K562 (cell line): ENCODE data around the gene MAPKAPK2. TPM values are rescaled to one million over a fixed set of nuclear protein-coding genes. Genes with fewer than 3 reads are reported as not detected.

Source experiments
- ATAC-seq: fragments of 200-7000 bp; cut with Tn5 transposase; 3 replicates; pipeline ENCODE4 v1.9.1; 2020; ENCODE audit warnings: moderate library complexity
- BruUV-seq: library from RNA; stranded (reverse); fragments of 400-500 nt; replicated peaks from 2 replicates; lab custom pipeline; 2021; lab: Mats Ljungman, UMichigan
- CTCF ChIA-PET: fragments of 300-600 bp; formaldehyde crosslinking; extraction: SDS; loops from one replicate; lab custom pipeline; 2021; ENCODE audit warnings: low intra/inter-chr PET ratio; lab: Yijun Ruan, JAX
- POLR2A ChIA-PET: fragments of 300-600, 350-650 bp; sonication (Branson Sonifier 250); formaldehyde crosslinking; extraction: SDS; loops from one replicate; lab custom pipeline; 2021; ENCODE audit warnings: antibody characterized with exemption, inconsistent platforms; lab: Yijun Ruan, JAX
- DNase-seq, 4 experiments: peaks; one replicate each; pipeline versions ENCODE4 v3.0.0 to v3.0.0-alpha.2; 2011 to 2018; ENCODE audit warnings: low spot score in 3 of 4, mixed read lengths in 3 of 4; ENCODE audit errors: extremely low read depth in 1 of 4
- FAIRE-seq: peaks from 2 replicates; lab custom pipeline; 2011; peaks lifted over from hg19 to GRCh38; lab: Jason Lieb, UNC
- H2AFZ ChIP-seq: 2 replicates; pipeline ENCODE4 v1.6.0; 2011; ENCODE audit warnings: low read depth, low read length, control low read depth, inconsistent platforms
- H3K27ac ChIP-seq: fragments of 200-600 bp; 3 replicates; pipeline ENCODE4 v1.8.0; 2011; ENCODE audit warnings: low read depth, mild to moderate bottlenecking, control low read depth, inconsistent platforms, low read length, moderate library complexity, mixed read lengths; ENCODE audit errors: extremely low read depth
- H3K27me3 ChIP-seq, 2 experiments: fragments of 300-600 bp in 1 of 2; 2 replicates in 1 of 2; 3 replicates in 1 of 2; pipeline versions ENCODE4 v1.6.0 to v1.8.0; 2011; ENCODE audit warnings: inconsistent platforms in 2 of 2, low read length in 2 of 2, mild to moderate bottlenecking in 1 of 2, mixed read lengths in 1 of 2, moderate library complexity in 1 of 2; ENCODE audit not compliant: control insufficient read depth in 2 of 2, insufficient read depth in 2 of 2
- H3K36me3 ChIP-seq: fragments of 300-600 bp; 3 replicates; pipeline ENCODE4 v1.8.0; 2011; ENCODE audit warnings: mild to moderate bottlenecking, low read length, inconsistent platforms; ENCODE audit not compliant: control insufficient read depth, insufficient read depth
- H3K4me1 ChIP-seq, 2 experiments: fragments of 200-600 bp in 1 of 2; replicated peaks in 1 of 2; 2 replicates in 1 of 2; 3 replicates in 1 of 2; pipeline versions ENCODE4 v1.5.1 to v1.8.0; 2011; ENCODE audit warnings: inconsistent platforms in 2 of 2, low read length in 2 of 2, mild to moderate bottlenecking in 1 of 2, mixed read lengths in 1 of 2, moderate library complexity in 1 of 2; ENCODE audit not compliant: control insufficient read depth in 2 of 2, insufficient read depth in 2 of 2
- H3K4me2 ChIP-seq: 2 replicates; pipeline ENCODE4 v1.6.1; 2011; ENCODE audit warnings: low read length, control low read depth, inconsistent platforms, mixed read lengths; ENCODE audit not compliant: insufficient read depth
- H3K4me3 ChIP-seq: fragments of 200-600 bp; sonication (generic), shearing (Covaris generic); 2 replicates; pipeline ENCODE4 v1.5.1; 2016; ENCODE audit warnings: control low read depth, inconsistent platforms
- H3K79me2 ChIP-seq: fragments of 200-600 bp; 3 replicates; pipeline ENCODE4 v1.8.0; 2011; ENCODE audit warnings: low read length, inconsistent platforms; ENCODE audit not compliant: control insufficient read depth, insufficient read depth
- H3K9ac ChIP-seq, 2 experiments: 2 replicates each; pipeline versions ENCODE4 v1.6.0 to v1.6.1; 2011; ENCODE audit warnings: low read depth in 2 of 2, low read length in 2 of 2, control low read depth in 1 of 2, inconsistent platforms in 1 of 2, mild to moderate bottlenecking in 1 of 2, mixed read lengths in 1 of 2; ENCODE audit not compliant: insufficient read depth in 1 of 2
- H3K9me1 ChIP-seq: one replicate; pipeline ENCODE4 v1.6.0; 2011; ENCODE audit warnings: inconsistent platforms, mild to moderate bottlenecking, low read length, moderate library complexity; ENCODE audit not compliant: control insufficient read depth, insufficient read depth
- H3K9me3 ChIP-seq: replicated peaks from 2 replicates; pipeline ENCODE4 v1.5.1; 2011; ENCODE audit warnings: low read depth, low read length, inconsistent platforms; ENCODE audit not compliant: control insufficient read depth, insufficient read depth
- H4K20me1 ChIP-seq: replicated peaks from 2 replicates; pipeline ENCODE4 v1.6.1; 2011; ENCODE audit warnings: low read length, inconsistent platforms, mixed read lengths; ENCODE audit not compliant: control insufficient read depth, insufficient read depth
- CBFA2T3 ChIP-seq: fragments of 450-650 bp; IDR thresholded peaks from 2 replicates; pipeline ENCODE4 v1.6.1; 2017
- CEBPG ChIP-seq, 3 experiments: fragments of 200-800 bp in 1 of 3; sonication (Bioruptor generic) in 1 of 3; sonication (generic) in 1 of 3; formaldehyde crosslinking in 1 of 3; IDR thresholded peaks in 2 of 3; conservative IDR thresholded peaks in 1 of 3; 2 replicates each; pipeline versions ENCODE4 v1.6.1 to v1.8.0; 2016 to 2022; ENCODE audit warnings: missing compliant biosample characterization in 2 of 3, missing genetic modification characterization in 2 of 3, mild to moderate bottlenecking in 1 of 3, missing genetic modification reagents in 1 of 3
- DNMT1 ChIP-seq: fragments of 450-650 bp; IDR thresholded peaks from 2 replicates; pipeline ENCODE4 v1.6.1; 2016; ENCODE audit warnings: antibody characterized with exemption, mild to moderate bottlenecking
- ESRRB ChIP-seq: fragments of 250-450 bp; sonication (Bioruptor Pico); IDR thresholded peaks from 2 replicates; pipeline ENCODE4 v1.5.0; 2020; ENCODE audit warnings: mild to moderate bottlenecking, moderate library complexity, borderline replicate concordance
- ETV6 ChIP-seq, 3 experiments: fragments of 150-350 bp in 1 of 3; sonication (generic) in 1 of 3; formaldehyde crosslinking in 1 of 3; IDR thresholded peaks; 2 replicates each; pipeline versions ENCODE4 v1.6.1 to v1.8.0; 2014 to 2022; ENCODE audit warnings: borderline replicate concordance in 2 of 3, low read depth in 2 of 3, antibody characterized with exemption in 1 of 3, low read length in 1 of 3, mild to moderate bottlenecking in 1 of 3, missing genetic modification reagents in 1 of 3
- GABPB1 ChIP-seq: sonication (generic); formaldehyde crosslinking; IDR thresholded peaks from 2 replicates; pipeline ENCODE4 v1.8.0; 2022; ENCODE audit warnings: mild to moderate bottlenecking, missing genetic modification reagents
- HMG20A ChIP-seq: fragments of 450-650 bp; formaldehyde crosslinking; conservative IDR thresholded peaks from 2 replicates; pipeline ENCODE4 v1.4.0; 2020; ENCODE audit warnings: mild to moderate bottlenecking, mixed read lengths
- KDM5B ChIP-seq: fragments of 200-600 bp; sonication (generic); IDR thresholded peaks from 2 replicates; pipeline ENCODE4 v1.6.1; 2012; ENCODE audit warnings: low read depth, mild to moderate bottlenecking, moderate library complexity, low read length, control low read depth, inconsistent platforms; ENCODE audit not compliant: insufficient replicate concordance
- NFRKB ChIP-seq: fragments of 450-650 bp; IDR thresholded peaks from 2 replicates; pipeline ENCODE4 v1.6.1; 2016; ENCODE audit warnings: low read depth
- NRF1 ChIP-seq, 2 experiments: fragments of 450-650 bp; IDR thresholded peaks in 1 of 2; conservative IDR thresholded peaks in 1 of 2; 2 replicates each; pipeline ENCODE4 v1.6.1; 2014; ENCODE audit warnings: mild to moderate bottlenecking in 2 of 2
- SMAD2 ChIP-seq: fragments of 150-350 bp; IDR thresholded peaks from 2 replicates; pipeline ENCODE4 v1.6.1; 2014; ENCODE audit warnings: low read depth, mild to moderate bottlenecking, low read length
- SP1 ChIP-seq: sonication (generic); formaldehyde crosslinking; IDR thresholded peaks from 2 replicates; pipeline ENCODE4 v1.8.1; 2022; ENCODE audit warnings: mild to moderate bottlenecking, missing genetic modification reagents
- TAF9B ChIP-seq: fragments of 450-650 bp; IDR thresholded peaks from 2 replicates; pipeline ENCODE4 v1.6.1; 2018; ENCODE audit warnings: mild to moderate bottlenecking; ENCODE audit not compliant: partially characterized antibody
- ZBTB49 ChIP-seq: sonication (generic); formaldehyde crosslinking; IDR thresholded peaks from 2 replicates; pipeline ENCODE4 v1.8.0; 2022; ENCODE audit warnings: missing genetic modification reagents, mild to moderate bottlenecking, borderline replicate concordance
- ZNF133 ChIP-seq: fragments of 250-450 bp; sonication (Bioruptor Pico); IDR thresholded peaks from 2 replicates; pipeline ENCODE4 v1.4.0; 2020; ENCODE audit warnings: mild to moderate bottlenecking
- ZNF551 ChIP-seq: fragments of 250-450 bp; sonication (Bioruptor Pico); IDR thresholded peaks from 2 replicates; pipeline ENCODE4 v1.5.0; 2021; ENCODE audit warnings: mild to moderate bottlenecking, moderate library complexity
- ZSCAN29 ChIP-seq: fragments of 450-650 bp; IDR thresholded peaks from 2 replicates; pipeline ENCODE4 v1.6.1; 2017
- WGBS: fragments of 100-300 bp; shearing (Covaris generic); methylation state at CpG from one replicate; pipeline ENCODE4 v1.1.6; 2016; ENCODE audit warnings: low coverage, mixed read lengths; ENCODE audit not compliant: insufficient coverage; ENCODE audit errors: missing lambda C conversion rate; 5-methylcytosine and 5-hydroxymethylcytosine counted together
- in situ Hi-C: fragments of 300-500 bp; cut with MboI; formaldehyde crosslinking; loops from 4 replicates; pipeline ENCODE4 v1.15.0; 2018; ENCODE audit warnings: inconsistent platforms, mixed read lengths
- intact Hi-C: fragments of 100-400 bp; cut with micrococcal nuclease; formaldehyde crosslinking; loops from 2 replicates; pipeline ENCODE4 v1.14.2; 2022
- polyA plus RNA-seq, 8 experiments: library from polyadenylated mRNA; depleted of rRNA in 4 of 8; stranded (reverse) in 5 of 8; unstranded in 3 of 8; fragments of >200 nt; fragmentation: Nextera tagmentation in 2 of 8; fragmentation: Illumina TruSeq in 1 of 8; extraction: Ambion mirVana in 2 of 8; extraction: Trizol in 1 of 8; gene quantifications; 2 replicates each; pipeline versions ENCODE4 v1.2.1 to v1.2.3, GENCODE V29; 2011 to 2014; ENCODE audit warnings: inconsistent platforms in 1 of 8, missing spikeins in 1 of 8
- total RNA-seq, 7 experiments: library from RNA; depleted of rRNA in 6 of 7; stranded (reverse); fragments of >200 nt in 6 of 7; fragmentation: Illumina TruSeq in 2 of 7; extraction: Trizol in 2 of 7; gene quantifications; 2 replicates each; pipeline versions ENCODE4 v1.2.1 to v1.2.3, GENCODE V29; 2011 to 2021; ENCODE audit warnings: low replicate concordance in 1 of 7
- TF ChIP-seq, protein P1 (sequence below): sonication (generic); formaldehyde crosslinking; IDR thresholded peaks from 2 replicates; pipeline ENCODE4 v1.8.0; 2023; ENCODE audit warnings: mild to moderate bottlenecking, missing genetic modification reagents

Gene MAPKAPK2
- total and polyA plus RNA-seq, 9 of the 15 experiments (the other 6 are each of a cell fraction or from before 2014, with no cell fraction given) = 0.63 to 94.2 (median 52.1) TPM

GRCh38 chr1:206768472-206769303 is 84.0 kb downstream of the MAPKAPK2 start:
- POLR2A ChIA-PET = interaction anchor here (0.7 to 2.9 kb wide), 6 partner anchors 9 to 49 kb away, joined by 3 to 12 read pairs (median 4); no protein-coding TSS in a partner anchor
- no peak for ATAC-seq
- no peak for FAIRE-seq
- CTCF ChIA-PET = no interaction called here
- Histone ChIP-seq H3K4me3 (no peak overlapping the region), H3K79me2 (no peaks in the 10 kb centered on the region), H3K9me3 (no peaks in the 10 kb centered on the region), H3K4me1 (peaks cover 6 to 33% of the 10 kb centered on the region in 2 experiments), H3K9ac (no peak overlapping the region), H3K27ac (no peak overlapping the region), H3K4me2 (no peak overlapping the region), H3K9me1 (no peaks in the 10 kb centered on the region), H4K20me1 (no peaks in the 10 kb centered on the region), H2AFZ (no peak overlapping the region), H3K36me3 (no peaks in the 10 kb centered on the region), H3K27me3 (peaks cover 13 to 43% of the 10 kb centered on the region in 2 experiments; a peak in 4 of 5 replicates)
- intact Hi-C loops = no loop called here
- DNase-seq = peak in 1 of 4 experiments; percentile 22
- in situ Hi-C loops = no loop called here
- no TSS peak for BruUV-seq
- WGBS = 42% methylated on average over 14 of the region's 14 CpGs
- TF ChIP-seq, protein P1, sequence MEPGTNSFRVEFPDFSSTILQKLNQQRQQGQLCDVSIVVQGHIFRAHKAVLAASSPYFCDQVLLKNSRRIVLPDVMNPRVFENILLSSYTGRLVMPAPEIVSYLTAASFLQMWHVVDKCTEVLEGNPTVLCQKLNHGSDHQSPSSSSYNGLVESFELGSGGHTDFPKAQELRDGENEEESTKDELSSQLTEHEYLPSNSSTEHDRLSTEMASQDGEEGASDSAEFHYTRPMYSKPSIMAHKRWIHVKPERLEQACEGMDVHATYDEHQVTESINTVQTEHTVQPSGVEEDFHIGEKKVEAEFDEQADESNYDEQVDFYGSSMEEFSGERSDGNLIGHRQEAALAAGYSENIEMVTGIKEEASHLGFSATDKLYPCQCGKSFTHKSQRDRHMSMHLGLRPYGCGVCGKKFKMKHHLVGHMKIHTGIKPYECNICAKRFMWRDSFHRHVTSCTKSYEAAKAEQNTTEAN = no peak
- no peak for TF ChIP-seq ESRRB (CRISPR knock-in tag)
- no peak for TF ChIP-seq ETV6 (IDR thresholded peaks at IDR 0.05; ENCODE audit: borderline replicate concordance in 1 of 2, low read depth in 2 of 2, low read length in 1 of 2)
- no peak for TF ChIP-seq ETV6 (CRISPR knock-in tag; IDR thresholded peaks at IDR 0.05; ENCODE audit: borderline replicate concordance)
- TF ChIP-seq KDM5B = no peak
- no peak for TF ChIP-seq CEBPG (CRISPR knock-in tag; IDR thresholded peaks at IDR 0.05)
- no peak for TF ChIP-seq CEBPG (tag; conservative IDR thresholded peaks at IDR 0.05 in 1 of 2, IDR thresholded peaks at IDR 0.05 in 1 of 2)
- no peak for TF ChIP-seq SMAD2
- TF ChIP-seq HMG20A = no peak
- no peak for TF ChIP-seq ZSCAN29
- no peak for TF ChIP-seq NRF1 (conservative IDR thresholded peaks at IDR 0.05 in 1 of 2, IDR thresholded peaks at IDR 0.05 in 1 of 2)
- no peak for TF ChIP-seq NFRKB
- no peak for TF ChIP-seq ZBTB49 (CRISPR knock-in tag)
- no peak for TF ChIP-seq DNMT1
- TF ChIP-seq ZNF133 (CRISPR knock-in tag) = no peak
- TF ChIP-seq CBFA2T3 = peak; percentile 45; the same call in 1 of the 2 replicates
- no peak for TF ChIP-seq SP1 (CRISPR knock-in tag)
- no peak for TF ChIP-seq TAF9B
- TF ChIP-seq GABPB1 (CRISPR knock-in tag) = no peak
- peak; percentile 66; the same call in 1 of the 2 replicates for TF ChIP-seq ZNF551 (CRISPR knock-in tag)
